Measurements from ENCODE around the gene SSTR3.
"Not testable (repeated sequence)": the region's sequence is repeated elsewhere in the genome, so short reads cannot be mapped to it uniquely, and the experiment has no call there.

Gene SSTR3

DNA sequence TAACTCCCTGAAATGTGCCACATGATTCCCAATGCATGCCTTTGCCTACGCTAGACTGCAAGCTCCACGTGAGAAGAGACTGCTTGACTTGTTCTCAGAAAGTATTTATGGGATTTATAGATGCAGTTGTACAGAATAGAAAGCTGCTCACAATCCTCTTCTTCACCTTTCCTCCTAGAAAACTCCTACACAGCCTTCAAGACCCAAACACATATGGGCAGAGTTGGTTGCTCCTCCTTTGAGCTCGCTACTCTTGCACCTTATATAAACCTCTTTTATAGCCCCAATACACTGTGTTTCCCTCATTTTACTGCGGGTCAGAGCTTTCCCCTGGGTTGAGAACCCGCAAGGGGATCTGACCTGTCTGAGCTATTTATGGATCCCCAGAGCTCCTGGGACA is 40.6 kb downstream of the SSTR3 start:
- TF ChIP-seq, protein P1, sequence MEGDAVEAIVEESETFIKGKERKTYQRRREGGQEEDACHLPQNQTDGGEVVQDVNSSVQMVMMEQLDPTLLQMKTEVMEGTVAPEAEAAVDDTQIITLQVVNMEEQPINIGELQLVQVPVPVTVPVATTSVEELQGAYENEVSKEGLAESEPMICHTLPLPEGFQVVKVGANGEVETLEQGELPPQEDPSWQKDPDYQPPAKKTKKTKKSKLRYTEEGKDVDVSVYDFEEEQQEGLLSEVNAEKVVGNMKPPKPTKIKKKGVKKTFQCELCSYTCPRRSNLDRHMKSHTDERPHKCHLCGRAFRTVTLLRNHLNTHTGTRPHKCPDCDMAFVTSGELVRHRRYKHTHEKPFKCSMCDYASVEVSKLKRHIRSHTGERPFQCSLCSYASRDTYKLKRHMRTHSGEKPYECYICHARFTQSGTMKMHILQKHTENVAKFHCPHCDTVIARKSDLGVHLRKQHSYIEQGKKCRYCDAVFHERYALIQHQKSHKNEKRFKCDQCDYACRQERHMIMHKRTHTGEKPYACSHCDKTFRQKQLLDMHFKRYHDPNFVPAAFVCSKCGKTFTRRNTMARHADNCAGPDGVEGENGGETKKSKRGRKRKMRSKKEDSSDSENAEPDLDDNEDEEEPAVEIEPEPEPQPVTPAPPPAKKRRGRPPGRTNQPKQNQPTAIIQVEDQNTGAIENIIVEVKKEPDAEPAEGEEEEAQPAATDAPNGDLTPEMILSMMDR (IDR thresholded peaks at IDR 0.05; ENCODE audit: low read length), result no peak
- TF ChIP-seq EZH2phosphoT487 (IDR thresholded peaks at IDR 0.05; ENCODE audit: low read length) (no peak), EZH2 (optimal IDR thresholded peaks at IDR 0.05; ENCODE audit: low read depth, low read length) (no peak)
- Histone ChIP-seq H2AFZ (ENCODE audit: low read length) (no peak overlapping the region), H3K27me3 (replicated peaks; ENCODE audit: insufficient read depth, low read length) (peaks cover 56% of the 10 kb centered on the region), H3K36me3 (replicated peaks; ENCODE audit: insufficient read depth, low read length) (no peaks in the 10 kb centered on the region), H3K9me3 (replicated peaks; ENCODE audit: insufficient read depth, low read length) (no peaks in the 10 kb centered on the region), H3K79me2 (ENCODE audit: low read length) (no peaks in the 10 kb centered on the region), H3K4me2 (ENCODE audit: low read depth, low read length) (no peak overlapping the region), H3K27ac (ENCODE audit: low read length) (no peak overlapping the region), H3F3A (ENCODE audit: insufficient read depth, low read length) (no peaks in the 10 kb centered on the region), H3K4me3 (ENCODE audit: low read length) (no peak overlapping the region), H3K9ac (ENCODE audit: low read length) (no peak overlapping the region), H3K4me1 (ENCODE audit: low read length) (peaks cover 10% of the 10 kb centered on the region), H4K20me1 (ENCODE audit: insufficient read depth, low read length) (no peaks in the 10 kb centered on the region), H3K9me2 (replicated peaks; ENCODE audit: insufficient read depth, low read length) (no peaks in the 10 kb centered on the region)
- DNase-seq, result no peak

DNA sequence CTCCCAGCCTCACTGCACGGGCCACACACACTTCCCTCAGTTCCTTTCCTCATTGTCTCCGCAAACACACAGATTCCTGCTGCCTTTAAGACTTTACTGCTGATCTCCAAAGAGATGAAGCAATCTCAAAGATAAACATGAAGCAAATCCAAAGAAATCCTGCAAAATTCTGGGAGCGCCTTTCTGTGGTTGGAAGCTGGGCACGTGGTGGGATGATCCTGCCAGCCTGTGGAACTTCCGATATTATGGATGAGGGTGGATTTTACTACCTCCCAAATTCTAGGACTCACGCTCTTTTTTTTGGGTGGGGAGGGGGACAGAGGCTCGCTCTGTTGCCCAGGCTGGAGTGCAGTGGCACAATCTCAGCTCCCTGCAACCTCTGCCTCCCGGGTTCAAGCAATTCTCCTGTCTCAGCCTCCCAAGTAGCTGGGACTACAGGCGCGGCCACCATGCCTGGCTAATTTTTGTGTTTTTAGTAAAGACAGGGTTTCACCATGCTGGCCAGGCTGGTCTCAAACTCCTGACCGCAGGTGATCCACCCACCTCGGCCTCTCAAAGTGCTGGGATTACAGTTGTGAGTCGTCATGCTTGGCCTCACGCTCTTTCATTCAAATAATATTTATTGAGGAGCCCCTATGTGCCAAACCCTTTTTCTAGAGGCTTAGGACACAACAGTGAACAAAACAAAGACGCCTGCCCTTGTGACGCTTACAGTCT is 41.4 kb downstream of the SSTR3 start:
- H3K9ac ChIP-seq (ENCODE audit: low read length); H3K36me3 ChIP-seq (replicated peaks; ENCODE audit: insufficient read depth, low read length); H3K9me2 ChIP-seq (replicated peaks; ENCODE audit: insufficient read depth, low read length); H3K27ac ChIP-seq (ENCODE audit: low read length); H4K20me1 ChIP-seq (ENCODE audit: insufficient read depth, low read length); H2AFZ ChIP-seq (ENCODE audit: low read length); H3F3A ChIP-seq (ENCODE audit: insufficient read depth, low read length); DNase-seq; H3K4me2 ChIP-seq (ENCODE audit: low read depth, low read length); H3K4me3 ChIP-seq (ENCODE audit: low read length); H3K79me2 ChIP-seq (ENCODE audit: low read length); H3K9me3 ChIP-seq (replicated peaks; ENCODE audit: insufficient read depth, low read length): not testable (repeated sequence)
- Histone ChIP-seq H3K4me1 (ENCODE audit: low read length) (peaks cover 10% of the 10 kb centered on the region), H3K27me3 (replicated peaks; ENCODE audit: insufficient read depth, low read length) (peaks cover 48% of the 10 kb centered on the region)

GRCh38 chr22:37169947-37170688 is 42.2 kb downstream of the SSTR3 start:
- no peak overlapping the region for H3K27ac ChIP-seq (ENCODE audit: low read length)
- peaks cover 40% of the 10 kb centered on the region for H3K27me3 ChIP-seq (replicated peaks; ENCODE audit: insufficient read depth, low read length)
- H3K4me2 ChIP-seq (ENCODE audit: low read depth, low read length), result no peak overlapping the region
- no peaks in the 10 kb centered on the region for H3K36me3 ChIP-seq (replicated peaks; ENCODE audit: insufficient read depth, low read length)
- H3K79me2 ChIP-seq (ENCODE audit: low read length), result no peaks in the 10 kb centered on the region
- DNase-seq, result no peak
- H3K9ac ChIP-seq (ENCODE audit: low read length), result no peak overlapping the region
- H3F3A ChIP-seq (ENCODE audit: insufficient read depth, low read length), result no peaks in the 10 kb centered on the region
- no peak for TF ChIP-seq EZH2 (optimal IDR thresholded peaks at IDR 0.05; ENCODE audit: low read depth, low read length)
- TF ChIP-seq, protein P1 (IDR thresholded peaks at IDR 0.05; ENCODE audit: low read length), result no peak
- no peaks in the 10 kb centered on the region for H3K9me2 ChIP-seq (replicated peaks; ENCODE audit: insufficient read depth, low read length)
- H3K9me3 ChIP-seq (replicated peaks; ENCODE audit: insufficient read depth, low read length), result no peaks in the 10 kb centered on the region
- H2AFZ ChIP-seq (ENCODE audit: low read length), result no peak overlapping the region
- H3K4me3 ChIP-seq (ENCODE audit: low read length), result no peak overlapping the region
- peaks cover 10% of the 10 kb centered on the region for H3K4me1 ChIP-seq (ENCODE audit: low read length)
- H4K20me1 ChIP-seq (ENCODE audit: insufficient read depth, low read length), result no peaks in the 10 kb centered on the region

DNA sequence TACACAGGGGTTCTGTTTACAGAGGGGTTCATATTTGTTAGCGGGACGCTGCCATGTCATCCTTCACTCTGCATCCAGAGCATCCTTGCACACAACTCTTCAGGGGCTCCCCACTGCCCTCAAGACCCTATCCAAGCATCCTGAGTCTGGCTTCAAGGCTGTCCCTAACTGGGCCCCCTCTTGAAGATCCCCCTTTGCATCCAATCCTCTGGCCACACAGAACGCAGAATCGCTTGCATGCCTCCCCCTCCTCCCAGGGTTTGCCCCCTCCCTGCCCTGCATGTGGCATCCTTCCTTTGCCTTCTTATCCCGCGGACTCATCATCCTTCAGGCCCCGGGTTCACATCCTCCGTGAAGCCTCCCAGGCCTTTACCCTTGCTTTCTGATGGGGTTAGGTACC is 42.9 kb downstream of the SSTR3 start:
- Histone ChIP-seq H3K9me2 (replicated peaks; ENCODE audit: insufficient read depth, low read length) (no peaks in the 10 kb centered on the region), H3K4me3 (ENCODE audit: low read length) (no peak overlapping the region), H3K79me2 (ENCODE audit: low read length) (no peaks in the 10 kb centered on the region), H3K27me3 (replicated peaks; ENCODE audit: insufficient read depth, low read length) (peaks cover 33% of the 10 kb centered on the region), H3K9ac (ENCODE audit: low read length) (no peak overlapping the region), H3K4me1 (ENCODE audit: low read length) (peaks cover 10% of the 10 kb centered on the region), H3K27ac (ENCODE audit: low read length) (no peak overlapping the region), H3F3A (ENCODE audit: insufficient read depth, low read length) (no peaks in the 10 kb centered on the region), H4K20me1 (ENCODE audit: insufficient read depth, low read length) (no peaks in the 10 kb centered on the region), H3K36me3 (replicated peaks; ENCODE audit: insufficient read depth, low read length) (no peaks in the 10 kb centered on the region), H3K4me2 (ENCODE audit: low read depth, low read length) (no peak overlapping the region), H2AFZ (ENCODE audit: low read length) (no peak overlapping the region), H3K9me3 (replicated peaks; ENCODE audit: insufficient read depth, low read length) (no peaks in the 10 kb centered on the region)
- no peak for DNase-seq
- TF ChIP-seq EZH2phosphoT487 (IDR thresholded peaks at IDR 0.05; ENCODE audit: low read length) (no peak), EZH2 (optimal IDR thresholded peaks at IDR 0.05; ENCODE audit: low read depth, low read length) (no peak)
- TF ChIP-seq, protein P1 (IDR thresholded peaks at IDR 0.05; ENCODE audit: low read length), result no peak

Data from MM.1S (cell line).